Neural cell (in vitro differentiated cells): ENCODE measurements around the gene AGFG1. TPM values are rescaled to one million over a fixed set of nuclear protein-coding genes. Genes with fewer than 3 reads are reported as not detected.

Experiments used
- H2AFZ ChIP-seq: fragments of 200-600, 300-800 bp; sonication (generic), shearing (Covaris generic); 2 replicates; pipeline ENCODE4 v1.6.0; 2014; ENCODE audit warnings: low read depth, mild to moderate bottlenecking, antibody characterized with exemption, low read length, moderate library complexity
- H3F3A ChIP-seq: fragments of 200-600 bp; shearing (Covaris generic); 2 replicates; pipeline ENCODE4 v1.6.1; 2016; ENCODE audit warnings: mild to moderate bottlenecking, moderate library complexity, mixed read lengths, antibody characterized with exemption, low read length; ENCODE audit not compliant: insufficient read depth, poor library complexity, severe bottlenecking
- H3K27ac ChIP-seq: fragments of 200-600, 300-800 bp; sonication (generic), shearing (Covaris generic); 2 replicates; pipeline ENCODE4 v1.5.1; 2014; ENCODE audit warnings: mild to moderate bottlenecking, low read length, moderate library complexity
- H3K27me3 ChIP-seq: fragments of 300-800, 200-600 bp; sonication (generic), shearing (Covaris generic); 2 replicates; pipeline ENCODE4 v1.6.0; 2014; ENCODE audit warnings: mild to moderate bottlenecking, low read depth, low read length, moderate library complexity; ENCODE audit not compliant: insufficient read depth
- H3K36me3 ChIP-seq: fragments of 300-800, 200-600 bp; sonication (generic), shearing (Covaris generic); 2 replicates; pipeline ENCODE4 v1.5.1; 2014; ENCODE audit warnings: mild to moderate bottlenecking, antibody characterized with exemption, low read length, moderate library complexity; ENCODE audit not compliant: insufficient read depth
- H3K4me2 ChIP-seq: fragments of 300-800, 200-600 bp; sonication (generic), shearing (Covaris generic); 2 replicates; pipeline ENCODE4 v1.6.0; 2014; ENCODE audit warnings: mild to moderate bottlenecking, low read length
- H3K4me3 ChIP-seq: fragments of 300-800, 200-600 bp; sonication (generic), shearing (Covaris generic); 2 replicates; pipeline ENCODE4 v1.5.1; 2014; ENCODE audit warnings: mild to moderate bottlenecking, low read length, moderate library complexity
- H3K79me2 ChIP-seq: fragments of 200-600 bp; shearing (Covaris generic); replicated peaks from 2 replicates; pipeline ENCODE4 v1.6.0; 2014; ENCODE audit warnings: mild to moderate bottlenecking, low read length, moderate library complexity; ENCODE audit not compliant: insufficient read depth
- H3K9ac ChIP-seq: fragments of 300-800, 200-600 bp; sonication (generic), shearing (Covaris generic); 2 replicates; pipeline ENCODE4 v1.6.1; 2016; ENCODE audit warnings: mild to moderate bottlenecking, low read length, mixed read lengths
- H3K9me2 ChIP-seq: fragments of 200-600 bp; shearing (Covaris generic); 2 replicates; pipeline ENCODE4 v1.6.1; 2016; ENCODE audit warnings: mild to moderate bottlenecking, low read length, mixed read lengths; ENCODE audit not compliant: insufficient read depth
- H3K9me3 ChIP-seq: fragments of 200-600, 300-800 bp; sonication (generic), shearing (Covaris generic); 2 replicates; pipeline ENCODE4 v1.6.1; 2016; ENCODE audit warnings: mild to moderate bottlenecking, mixed run types, low read length, moderate library complexity, mixed read lengths
- H4K20me1 ChIP-seq: fragments of 200-600 bp; shearing (Covaris generic); 2 replicates; pipeline ENCODE4 v1.6.1; 2016; ENCODE audit warnings: mild to moderate bottlenecking, mixed run types; ENCODE audit not compliant: insufficient read depth
- EP300 ChIP-seq: fragments of 450-650 bp; conservative IDR thresholded peaks from 2 replicates; pipeline ENCODE4 v1.6.1; 2014; ENCODE audit warnings: antibody characterized with exemption, mild to moderate bottlenecking, moderate library complexity; ENCODE audit not compliant: poor library complexity, severe bottlenecking
- EZH2 ChIP-seq: fragments of 200-600, 300-800 bp; shearing (Covaris generic), sonication (generic); IDR thresholded peaks from 2 replicates; pipeline ENCODE4 v1.6.1; 2014; ENCODE audit warnings: antibody characterized with exemption, low read length, borderline replicate concordance, mild to moderate bottlenecking; ENCODE audit not compliant: insufficient read depth, poor library complexity, severe bottlenecking
- MXI1 ChIP-seq: fragments of 450-650 bp; conservative IDR thresholded peaks from 2 replicates; pipeline ENCODE4 v1.6.1; 2014; ENCODE audit warnings: antibody characterized with exemption, mild to moderate bottlenecking; ENCODE audit not compliant: poor library complexity, severe bottlenecking
- POLR2AphosphoS5 ChIP-seq: IDR thresholded peaks from 2 replicates; pipeline ENCODE4 v1.6.1; 2012
- RAD21 ChIP-seq: fragments of 450-650 bp; conservative IDR thresholded peaks from 2 replicates; pipeline ENCODE4 v1.6.1; 2014; ENCODE audit warnings: antibody characterized with exemption, mild to moderate bottlenecking, moderate library complexity
- SMC3 ChIP-seq: fragments of 450-650 bp; conservative IDR thresholded peaks from 2 replicates; pipeline ENCODE4 v1.6.1; 2014; ENCODE audit warnings: antibody characterized with exemption, mild to moderate bottlenecking, moderate library complexity; ENCODE audit not compliant: poor library complexity
- TAF1 ChIP-seq: IDR thresholded peaks from 2 replicates; pipeline ENCODE4 v1.6.1; 2012; ENCODE audit warnings: low read depth
- polyA plus RNA-seq: library from polyadenylated mRNA; depleted of rRNA; stranded (reverse); fragments of >200 nt; gene quantifications from 2 replicates; pipeline ENCODE4 v1.2.3, GENCODE V29; 2014
- TF ChIP-seq, protein P1 (sequence below): fragments of 450-650 bp; IDR thresholded peaks from 2 replicates; pipeline ENCODE4 v1.5.1; 2014; ENCODE audit warnings: antibody characterized with exemption, mild to moderate bottlenecking, moderate library complexity; ENCODE audit not compliant: poor library complexity, severe bottlenecking
- TF ChIP-seq, protein P2 (sequence below): IDR thresholded peaks from 2 replicates; pipeline ENCODE4 v1.6.1; 2012; ENCODE audit warnings: borderline replicate concordance

The AGFG1 gene
- polyA plus RNA-seq, 1 donor from 2014 or later = 106 TPM

DNA sequence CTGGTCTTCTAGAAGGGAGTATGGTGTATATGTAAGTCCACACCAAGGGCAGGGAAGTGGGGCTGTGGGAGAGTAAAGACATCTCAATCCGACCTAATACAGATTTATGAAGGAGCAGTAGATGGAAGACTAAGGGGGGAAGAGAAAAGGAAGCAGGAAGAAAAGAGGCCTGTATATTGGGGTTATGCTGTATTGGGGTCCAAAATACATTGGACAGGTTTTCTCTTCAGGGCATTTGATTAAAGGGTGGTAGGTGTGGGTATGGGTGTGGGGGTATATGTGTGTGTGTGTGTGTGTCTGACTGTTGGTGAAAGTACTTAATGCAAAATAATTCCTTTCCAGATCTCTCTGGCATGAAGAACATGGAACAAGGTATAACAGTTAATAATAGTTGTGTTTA lies 93.1 kb downstream of the AGFG1 start:
- Histone ChIP-seq H4K20me1 (no peaks in the 10 kb centered on the region), H3F3A (no peaks in the 10 kb centered on the region), H3K9me3 (no peaks in the 10 kb centered on the region), H3K79me2 (no peaks in the 10 kb centered on the region), H3K9me2 (no peaks in the 10 kb centered on the region), H3K27ac (no peak overlapping the region), H3K9ac (no peak overlapping the region), H3K36me3 (no peaks in the 10 kb centered on the region), H2AFZ (no peak overlapping the region), H3K27me3 (no peaks in the 10 kb centered on the region), H3K4me3 (no peak overlapping the region), H3K4me2 (no peak overlapping the region)
- TF ChIP-seq TAF1 = no peak
- TF ChIP-seq MXI1 = no peak
- TF ChIP-seq EZH2 = no peak
- TF ChIP-seq, protein P1, sequence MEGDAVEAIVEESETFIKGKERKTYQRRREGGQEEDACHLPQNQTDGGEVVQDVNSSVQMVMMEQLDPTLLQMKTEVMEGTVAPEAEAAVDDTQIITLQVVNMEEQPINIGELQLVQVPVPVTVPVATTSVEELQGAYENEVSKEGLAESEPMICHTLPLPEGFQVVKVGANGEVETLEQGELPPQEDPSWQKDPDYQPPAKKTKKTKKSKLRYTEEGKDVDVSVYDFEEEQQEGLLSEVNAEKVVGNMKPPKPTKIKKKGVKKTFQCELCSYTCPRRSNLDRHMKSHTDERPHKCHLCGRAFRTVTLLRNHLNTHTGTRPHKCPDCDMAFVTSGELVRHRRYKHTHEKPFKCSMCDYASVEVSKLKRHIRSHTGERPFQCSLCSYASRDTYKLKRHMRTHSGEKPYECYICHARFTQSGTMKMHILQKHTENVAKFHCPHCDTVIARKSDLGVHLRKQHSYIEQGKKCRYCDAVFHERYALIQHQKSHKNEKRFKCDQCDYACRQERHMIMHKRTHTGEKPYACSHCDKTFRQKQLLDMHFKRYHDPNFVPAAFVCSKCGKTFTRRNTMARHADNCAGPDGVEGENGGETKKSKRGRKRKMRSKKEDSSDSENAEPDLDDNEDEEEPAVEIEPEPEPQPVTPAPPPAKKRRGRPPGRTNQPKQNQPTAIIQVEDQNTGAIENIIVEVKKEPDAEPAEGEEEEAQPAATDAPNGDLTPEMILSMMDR = no peak
- no peak for TF ChIP-seq EP300
- no peak for TF ChIP-seq SMC3
- TF ChIP-seq, protein P2, sequence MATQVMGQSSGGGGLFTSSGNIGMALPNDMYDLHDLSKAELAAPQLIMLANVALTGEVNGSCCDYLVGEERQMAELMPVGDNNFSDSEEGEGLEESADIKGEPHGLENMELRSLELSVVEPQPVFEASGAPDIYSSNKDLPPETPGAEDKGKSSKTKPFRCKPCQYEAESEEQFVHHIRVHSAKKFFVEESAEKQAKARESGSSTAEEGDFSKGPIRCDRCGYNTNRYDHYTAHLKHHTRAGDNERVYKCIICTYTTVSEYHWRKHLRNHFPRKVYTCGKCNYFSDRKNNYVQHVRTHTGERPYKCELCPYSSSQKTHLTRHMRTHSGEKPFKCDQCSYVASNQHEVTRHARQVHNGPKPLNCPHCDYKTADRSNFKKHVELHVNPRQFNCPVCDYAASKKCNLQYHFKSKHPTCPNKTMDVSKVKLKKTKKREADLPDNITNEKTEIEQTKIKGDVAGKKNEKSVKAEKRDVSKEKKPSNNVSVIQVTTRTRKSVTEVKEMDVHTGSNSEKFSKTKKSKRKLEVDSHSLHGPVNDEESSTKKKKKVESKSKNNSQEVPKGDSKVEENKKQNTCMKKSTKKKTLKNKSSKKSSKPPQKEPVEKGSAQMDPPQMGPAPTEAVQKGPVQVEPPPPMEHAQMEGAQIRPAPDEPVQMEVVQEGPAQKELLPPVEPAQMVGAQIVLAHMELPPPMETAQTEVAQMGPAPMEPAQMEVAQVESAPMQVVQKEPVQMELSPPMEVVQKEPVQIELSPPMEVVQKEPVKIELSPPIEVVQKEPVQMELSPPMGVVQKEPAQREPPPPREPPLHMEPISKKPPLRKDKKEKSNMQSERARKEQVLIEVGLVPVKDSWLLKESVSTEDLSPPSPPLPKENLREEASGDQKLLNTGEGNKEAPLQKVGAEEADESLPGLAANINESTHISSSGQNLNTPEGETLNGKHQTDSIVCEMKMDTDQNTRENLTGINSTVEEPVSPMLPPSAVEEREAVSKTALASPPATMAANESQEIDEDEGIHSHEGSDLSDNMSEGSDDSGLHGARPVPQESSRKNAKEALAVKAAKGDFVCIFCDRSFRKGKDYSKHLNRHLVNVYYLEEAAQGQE = no peak
- TF ChIP-seq POLR2AphosphoS5 = no peak
- TF ChIP-seq RAD21 = no peak

DNA sequence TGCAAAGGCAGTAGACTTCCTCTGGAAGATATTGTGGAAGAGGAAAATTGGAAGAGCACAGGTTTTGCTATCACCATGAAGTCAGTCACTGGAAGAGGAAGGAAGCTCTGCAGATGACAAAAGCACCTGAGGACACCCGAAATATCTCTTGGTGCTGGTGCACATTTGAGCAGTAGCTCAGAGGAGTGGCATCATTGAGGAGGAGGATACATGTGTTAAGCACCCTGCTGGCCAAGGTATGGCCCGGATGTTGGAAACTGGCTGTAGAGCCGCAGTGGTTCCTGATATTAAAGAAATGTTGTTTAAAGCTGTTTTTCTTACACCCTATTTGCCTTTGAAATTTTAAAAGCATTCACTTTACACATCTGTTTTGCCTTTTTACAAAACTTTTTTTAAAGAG lies 94.1 kb downstream of the AGFG1 start:
- TF ChIP-seq, protein P1 = no peak
- TF ChIP-seq TAF1 (no peak), EP300 (no peak), MXI1 (no peak)
- no peaks in the 10 kb centered on the region for H3K9me3 ChIP-seq

More for the DNA sequence above, 94.1 kb downstream of the AGFG1 start:
- H4K20me1 ChIP-seq = no peaks in the 10 kb centered on the region
- no peaks in the 10 kb centered on the region for H3K9me2 ChIP-seq
- no peaks in the 10 kb centered on the region for H3F3A ChIP-seq
- H3K9ac ChIP-seq = no peak overlapping the region
- H3K79me2 ChIP-seq = no peaks in the 10 kb centered on the region
- no peaks in the 10 kb centered on the region for H3K27me3 ChIP-seq
- H3K36me3 ChIP-seq = no peaks in the 10 kb centered on the region
- H2AFZ ChIP-seq = no peak overlapping the region
- H3K27ac ChIP-seq = no peak overlapping the region
- H3K4me3 ChIP-seq = no peak overlapping the region
- H3K4me2 ChIP-seq = no peak overlapping the region
